HG03460 (cell line): ENCODE data around the gene MBD3L2B.
"Not testable (repeated sequence)": the region's sequence is repeated elsewhere in the genome, so short reads cannot be mapped to it uniquely, and the experiment has no call there.

Experiments used
- ATAC-seq: cut with Tn5 transposase; IDR thresholded peaks from one replicate; pipeline ENCODE4 v1.9.1; 2021; ENCODE audit not compliant: unreplicated experiment

Gene MBD3L2B

GRCh38 chr19:7021331-7021730, at the start of gene MBD3L2B:
TSS of gene MBD3L2B (minus strand) at chr19:7021431. CDS start at chr19:7021397, 34 bp downstream.
- not testable (repeated sequence) for ATAC-seq

GRCh38 chr19:7069904-7070226, 48.6 kb upstream of the MBD3L2B start:
- ATAC-seq = no peak

- ATAC-seq = peak; percentile 93
Measured at GRCh38 chr19:7069042-7069903, 48.0 kb upstream of the MBD3L2B start, which contains the start of gene ZNF557. TSS of gene ZNF557 (plus strand) at chr19:7069703. CDS start at chr19:7075075, 5,372 bp downstream.

GRCh38 chr19:7068599-7068998, 47.4 kb upstream of the MBD3L2B start:
- ATAC-seq = no peak

DNA sequence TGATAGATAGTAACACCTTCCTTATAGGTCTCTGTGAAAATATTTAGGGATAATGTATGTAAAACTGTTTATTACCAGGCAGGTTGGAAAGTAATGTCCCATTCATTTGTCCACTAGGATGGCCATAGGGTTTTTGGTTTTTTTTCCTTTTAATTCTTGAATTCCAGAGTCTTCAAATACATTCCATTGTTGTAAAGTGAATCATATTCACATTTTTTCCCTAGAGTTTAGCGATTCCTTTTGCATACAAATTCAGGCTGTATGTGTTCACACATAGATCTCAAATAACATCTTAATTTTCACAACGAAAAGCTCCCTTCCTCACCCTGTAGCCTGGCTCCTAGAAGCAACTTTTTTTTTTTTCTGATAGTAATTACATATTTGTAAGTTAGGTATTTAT, 46.5 kb upstream of the MBD3L2B start:
- no peak for ATAC-seq

DNA sequence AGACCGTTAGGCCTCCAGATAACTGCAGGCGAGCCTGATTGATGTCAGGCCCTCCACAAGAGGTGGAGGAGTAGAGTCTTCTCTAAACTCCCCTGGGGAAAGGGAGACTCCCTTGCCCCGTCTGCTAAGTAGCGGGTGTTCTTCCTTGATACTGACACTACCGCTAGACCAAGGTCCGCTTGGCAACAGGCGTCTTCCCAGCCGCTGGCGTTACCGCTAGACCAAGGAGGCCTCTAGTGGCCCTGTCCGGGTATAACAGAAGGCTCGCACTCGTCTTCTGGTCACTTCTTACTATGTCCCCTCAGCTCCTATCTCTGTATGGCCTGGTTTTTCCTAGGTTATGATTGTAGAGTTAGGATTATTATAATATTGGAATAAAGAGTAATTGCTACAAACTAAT, 45.9 kb upstream of the MBD3L2B start:
- ATAC-seq = not testable (repeated sequence)

DNA sequence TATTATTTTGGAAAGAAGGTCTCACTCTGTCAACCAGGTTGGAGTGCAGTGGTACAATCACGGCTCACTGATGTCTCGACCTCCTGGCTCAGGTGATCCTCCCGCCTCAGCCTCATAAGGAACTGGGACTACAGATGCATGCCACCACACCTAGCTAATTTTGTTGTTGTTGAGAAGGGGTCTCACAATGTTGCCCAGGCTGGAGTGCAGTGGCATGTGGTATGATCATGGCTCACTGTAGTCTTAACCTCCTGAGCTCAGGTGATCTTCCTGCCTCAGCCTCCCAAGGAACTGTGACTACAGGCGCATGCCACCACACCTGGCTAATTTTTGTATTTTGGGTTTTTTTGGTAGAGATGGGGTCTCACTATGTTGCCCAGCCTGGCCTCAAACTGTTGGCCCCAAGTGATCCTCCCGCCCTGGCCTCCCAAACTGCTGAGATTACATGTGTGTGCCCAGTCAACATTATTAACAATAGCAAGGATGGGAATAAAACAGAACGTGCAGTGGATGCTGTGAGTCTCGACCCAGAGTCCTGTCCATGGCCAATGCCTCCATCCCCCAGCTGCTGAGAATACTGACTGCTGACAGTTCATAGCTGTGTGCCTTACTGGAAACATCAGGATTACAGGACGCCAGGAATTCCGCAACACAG, 42.7 kb upstream of the MBD3L2B start:
- no peak for ATAC-seq

DNA sequence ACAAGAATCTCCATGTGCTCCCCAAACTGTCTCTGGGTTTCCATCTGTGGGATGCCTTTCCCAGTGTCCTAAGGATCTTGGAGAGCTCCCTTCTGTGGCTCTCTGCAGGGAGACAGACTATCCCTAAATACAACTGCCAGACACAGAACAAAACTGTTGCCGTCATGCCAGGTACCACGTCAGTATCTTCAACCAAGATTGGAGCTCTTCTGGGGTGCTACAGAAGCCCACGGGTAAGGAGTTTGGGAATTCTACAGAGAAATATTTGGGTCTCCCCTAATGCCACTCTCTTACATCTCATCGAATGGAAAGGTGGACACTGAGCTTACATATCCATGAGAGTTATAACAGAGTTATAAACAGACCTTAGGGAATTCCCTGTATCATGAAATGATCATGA, 42.1 kb upstream of the MBD3L2B start:
- no peak for ATAC-seq

- not testable (repeated sequence) for ATAC-seq
Measured at GRCh38 chr19:7059977-7060376, 38.7 kb upstream of the MBD3L2B start.

- not testable (repeated sequence) for ATAC-seq
Measured at GRCh38 chr19:7058576-7058975, 37.3 kb upstream of the MBD3L2B start, which contains the start of gene MBD3L3. TSS of gene MBD3L3 (minus strand) at chr19:7058676. CDS start at chr19:7058605, 71 bp downstream.

GRCh38 chr19:7056371-7056770, 35.1 kb upstream of the MBD3L2B start:
- not testable (repeated sequence) for ATAC-seq

- not testable (repeated sequence) for ATAC-seq
Measured at GRCh38 chr19:7055679-7056078, 34.4 kb upstream of the MBD3L2B start.

DNA sequence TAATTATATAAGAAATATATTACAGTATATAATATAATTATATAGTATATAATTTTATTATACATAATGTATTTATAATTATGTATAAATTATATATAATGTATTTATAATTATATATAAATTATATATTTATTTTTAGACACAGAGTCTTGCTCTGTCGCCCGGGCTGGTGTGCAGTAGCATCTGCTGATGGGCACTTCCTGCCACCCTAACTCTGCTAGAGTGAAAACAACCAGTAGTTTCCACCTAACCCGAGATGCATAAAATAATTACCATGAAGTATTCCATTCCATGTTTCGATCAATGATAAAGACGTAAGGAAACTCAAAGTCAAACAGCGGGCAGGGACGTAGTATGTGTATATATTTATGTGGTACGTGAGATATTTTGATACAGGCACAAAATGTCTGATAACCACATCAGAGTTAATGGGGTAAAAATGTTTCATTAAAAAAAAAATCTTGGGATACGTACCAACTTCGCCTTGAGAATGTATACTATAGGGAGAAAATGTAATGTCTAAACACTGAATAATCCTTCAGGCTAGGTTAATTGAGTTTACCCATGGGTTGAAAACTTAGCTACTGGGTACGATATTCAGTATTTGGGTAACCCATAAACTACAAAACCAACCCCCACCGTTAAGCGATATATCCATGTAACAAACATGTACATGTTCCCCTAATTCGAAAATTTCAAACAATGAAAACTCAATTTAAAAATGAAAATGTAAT, 33.6 kb upstream of the MBD3L2B start:
- ATAC-seq = not testable (repeated sequence)

GRCh38 chr19:7052896-7053295, 31.7 kb upstream of the MBD3L2B start:
- not testable (repeated sequence) for ATAC-seq

DNA sequence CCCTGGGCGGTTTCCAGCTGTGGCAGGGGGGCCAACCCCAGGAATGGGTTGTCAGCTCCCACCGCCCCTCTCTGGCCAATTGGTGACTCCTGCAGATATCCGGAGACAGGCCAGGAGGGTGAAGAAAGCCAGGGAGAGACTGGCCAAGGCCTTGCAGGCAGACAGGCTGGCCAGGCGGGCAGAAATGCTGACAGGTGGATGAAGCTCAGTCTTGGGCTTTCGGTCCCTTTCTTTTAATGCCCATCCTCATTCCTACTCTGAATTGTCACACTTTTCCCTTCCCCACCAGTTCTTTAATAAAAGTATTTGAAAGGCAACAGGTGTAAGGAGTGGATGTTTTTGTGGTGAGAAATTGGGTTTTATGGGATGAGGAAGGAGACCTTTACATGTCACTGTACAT, 30.2 kb upstream of the MBD3L2B start:
- ATAC-seq = not testable (repeated sequence)

DNA sequence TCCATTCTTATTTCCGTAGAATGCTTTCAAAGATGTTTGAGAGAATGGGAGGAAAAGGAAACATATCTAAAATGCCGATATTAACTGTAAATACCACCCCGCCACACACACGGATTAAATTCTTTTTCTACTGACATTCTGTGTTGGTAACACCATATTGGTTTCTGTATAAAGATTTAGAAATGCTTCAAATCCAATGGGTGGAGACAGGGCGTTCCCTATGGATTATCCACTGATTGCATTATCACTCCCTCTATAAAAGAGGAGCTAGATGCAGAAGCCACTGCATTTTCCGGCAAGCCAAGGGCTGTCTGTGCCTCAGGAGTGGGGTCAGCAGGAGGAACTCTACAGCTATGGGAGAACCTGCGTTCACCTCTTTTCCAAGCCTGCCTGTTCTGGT, 27.8 kb upstream of the MBD3L2B start, which contains the start of gene MBD3L2:
MBD3L2 (plus strand) TSS at position 301 of the 400 bp plus-strand sequence; CDS start at position 354, 53 bp downstream.
- ATAC-seq = not testable (repeated sequence)

DNA sequence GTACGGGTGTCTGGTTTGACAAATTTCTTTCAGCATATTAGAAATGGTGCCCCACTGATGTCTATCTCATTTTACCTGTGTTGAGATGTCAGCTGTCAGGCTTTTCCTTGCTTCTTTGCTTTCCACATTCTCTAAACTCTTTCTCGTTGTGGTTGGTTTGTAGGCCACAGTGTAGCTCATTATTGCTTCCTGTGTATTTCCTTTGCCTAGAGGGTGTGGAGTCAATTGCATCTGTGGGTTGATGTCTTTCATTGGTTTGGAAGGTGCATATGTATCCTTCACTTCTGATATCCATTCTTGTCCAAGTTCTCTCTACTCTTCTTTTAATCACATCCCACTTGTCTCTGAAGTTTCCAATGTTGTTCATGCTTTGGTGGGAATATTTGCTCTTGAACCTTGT, 20.3 kb upstream of the MBD3L2B start:
- not testable (repeated sequence) for ATAC-seq

DNA sequence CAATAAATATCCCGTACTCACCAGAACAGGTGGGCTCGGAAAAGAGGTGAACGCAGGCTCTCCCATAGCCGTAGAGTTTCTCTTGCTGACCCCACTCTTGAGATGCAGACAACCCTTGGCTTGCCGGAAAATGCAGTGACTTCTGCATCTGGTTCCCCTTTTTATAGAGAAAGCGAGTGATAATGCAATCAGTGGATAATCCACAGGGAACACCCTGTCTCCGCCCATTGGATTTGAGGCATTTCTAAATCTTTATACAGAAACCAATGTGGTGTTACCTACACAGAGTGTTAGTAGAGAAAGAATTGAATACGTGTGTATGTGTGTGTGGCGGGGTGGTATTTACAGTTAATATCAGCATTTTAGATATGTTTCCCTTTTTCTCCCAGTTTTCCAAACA, 18.8 kb upstream of the MBD3L2B start, which contains the start of gene MBD3L4:
MBD3L4 (minus strand) TSS at position 101 of the 400 bp plus-strand sequence; CDS start at position 66, 35 bp downstream.
- not testable (repeated sequence) for ATAC-seq

DNA sequence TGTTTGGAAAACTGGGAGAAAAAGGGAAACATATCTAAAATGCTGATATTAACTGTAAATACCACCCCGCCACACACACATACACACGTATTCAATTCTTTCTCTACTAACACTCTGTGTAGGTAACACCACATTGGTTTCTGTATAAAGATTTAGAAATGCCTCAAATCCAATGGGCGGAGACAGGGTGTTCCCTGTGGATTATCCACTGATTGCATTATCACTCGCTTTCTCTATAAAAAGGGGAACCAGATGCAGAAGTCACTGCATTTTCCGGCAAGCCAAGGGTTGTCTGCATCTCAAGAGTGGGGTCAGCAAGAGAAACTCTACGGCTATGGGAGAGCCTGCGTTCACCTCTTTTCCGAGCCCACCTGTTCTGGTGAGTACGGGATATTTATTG, 9.0 kb upstream of the MBD3L2B start, which contains the start of gene MBD3L5:
MBD3L5 (plus strand) TSS at position 301 of the 400 bp plus-strand sequence; CDS start at position 335, 34 bp downstream.
- not testable (repeated sequence) for ATAC-seq

GRCh38 chr19:7028790-7029189, 7.6 kb upstream of the MBD3L2B start:
- ATAC-seq = not testable (repeated sequence)

DNA sequence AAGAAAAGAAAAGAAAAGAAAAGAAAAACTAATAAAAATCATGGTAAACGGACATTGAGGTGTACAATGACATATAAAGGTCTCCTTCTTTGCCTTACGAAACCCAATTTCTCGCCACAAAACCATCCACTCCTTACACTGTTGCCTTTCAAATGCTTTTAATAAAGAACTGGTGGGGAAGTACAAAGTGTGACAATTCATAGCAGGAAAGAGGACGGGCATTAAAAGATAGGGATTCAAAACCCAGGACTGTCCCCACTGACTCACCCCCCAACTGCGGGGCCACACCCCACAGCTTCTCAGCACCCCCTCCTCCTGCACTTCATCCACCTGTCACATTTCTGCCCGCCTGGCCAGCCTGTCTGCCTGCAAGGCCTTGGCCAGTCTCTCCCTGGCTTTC, 2.4 kb downstream of the MBD3L2B start:
- no peak for ATAC-seq
